Gastroesophageal sphincter (tissue), 4 donors: Measurements from ENCODE around the gene PDGFA. TPM values are rescaled to one million over a fixed set of nuclear protein-coding genes. Genes with fewer than 3 reads are reported as not detected.
A peak's percentile ranks its signal among the peaks of the same experiment; 100 is the strongest.

Source experiments
- ATAC-seq: fragments of 150-250 bp; one replicate; pipeline ENCODE4 v1.9.1; 2016; ENCODE audit warnings: mild to moderate bottlenecking, moderate library complexity
- H3K27ac ChIP-seq, 4 donors: fragments of 200-600 bp; sonication (generic) in 3 of 4; 1 replicate in 3 of 4; 2 replicates in 1 of 4; pipeline ENCODE4 v1.5.1; 2016 to 2019
- H3K27me3 ChIP-seq: fragments of 200-600 bp; sonication (generic); one replicate; pipeline ENCODE4 v1.5.1; 2019
- H3K36me3 ChIP-seq, 2 donors: fragments of 200-600 bp; sonication (generic); one replicate each; pipeline ENCODE4 v1.5.1; 2019; ENCODE audit warnings: control low read depth in 1 of 2
- H3K4me1 ChIP-seq, 3 donors: fragments of 200-600 bp; sonication (generic); 1 replicate in 2 of 3; 2 replicates in 1 of 3; pipeline ENCODE4 v1.5.1; 2016 to 2019; ENCODE audit warnings: control low read depth in 2 of 3
- H3K4me3 ChIP-seq, 2 donors: fragments of 200-600 bp; sonication (generic); one replicate each; pipeline ENCODE4 v1.5.1; 2019; ENCODE audit warnings: mild to moderate bottlenecking in 1 of 2, moderate library complexity in 1 of 2
- H3K9me3 ChIP-seq, 3 donors: fragments of 200-600 bp; sonication (generic); one replicate each; pipeline ENCODE4 v1.5.1; 2017 to 2019; ENCODE audit warnings: control low read depth in 2 of 3
- CTCF ChIP-seq, 4 experiments: fragments of 200-600 bp in 2 of 4; fragments of 450-650 bp in 2 of 4; sonication (generic) in 1 of 4; IDR thresholded peaks; one replicate each; pipeline ENCODE4 v1.5.1; 2017 to 2019; ENCODE audit warnings: antibody characterized with exemption in 4 of 4, mild to moderate bottlenecking in 2 of 4, moderate library complexity in 2 of 4
- EP300 ChIP-seq: sonication (generic); formaldehyde crosslinking; IDR thresholded peaks from one replicate; pipeline ENCODE4 v1.6.1; 2017; ENCODE audit warnings: antibody characterized with exemption, mild to moderate bottlenecking
- POLR2A ChIP-seq, 2 donors: fragments of 450-650 bp; IDR thresholded peaks; one replicate each; pipeline ENCODE4 v1.6.1; 2017; ENCODE audit warnings: antibody characterized with exemption in 2 of 2, mild to moderate bottlenecking in 2 of 2, moderate library complexity in 1 of 2
- POLR2AphosphoS5 ChIP-seq: sonication (generic); formaldehyde crosslinking; IDR thresholded peaks from one replicate; pipeline ENCODE4 v1.6.1; 2017; ENCODE audit warnings: antibody characterized with exemption
- WGBS, 2 donors: methylation state at CpG; one replicate each; pipeline ENCODE4 v1.1.5; 2018; ENCODE audit warnings: low coverage in 1 of 2; 5-methylcytosine and 5-hydroxymethylcytosine counted together
- total RNA-seq, 4 donors: library from RNA; depleted of rRNA; stranded (reverse); fragments of >200 nt; gene quantifications; one replicate each; pipeline ENCODE4 v1.1.0, GENCODE V29; 2016

PDGFA gene
- total RNA-seq, 4 donors from 2014 or later: 66.0 to 162 (median 120) TPM

GRCh38 chr7:460374-461116, 59.1 kb downstream of the PDGFA start:
- TF ChIP-seq CTCF (IDR thresholded peaks at IDR 0.05) (no peak), EP300 (no peak), POLR2A (IDR thresholded peaks at IDR 0.05) (no peak), POLR2AphosphoS5 (no peak)
- H3K4me3 ChIP-seq: peak overlapping the region in 1 of 2 donors; percentile 10

DNA sequence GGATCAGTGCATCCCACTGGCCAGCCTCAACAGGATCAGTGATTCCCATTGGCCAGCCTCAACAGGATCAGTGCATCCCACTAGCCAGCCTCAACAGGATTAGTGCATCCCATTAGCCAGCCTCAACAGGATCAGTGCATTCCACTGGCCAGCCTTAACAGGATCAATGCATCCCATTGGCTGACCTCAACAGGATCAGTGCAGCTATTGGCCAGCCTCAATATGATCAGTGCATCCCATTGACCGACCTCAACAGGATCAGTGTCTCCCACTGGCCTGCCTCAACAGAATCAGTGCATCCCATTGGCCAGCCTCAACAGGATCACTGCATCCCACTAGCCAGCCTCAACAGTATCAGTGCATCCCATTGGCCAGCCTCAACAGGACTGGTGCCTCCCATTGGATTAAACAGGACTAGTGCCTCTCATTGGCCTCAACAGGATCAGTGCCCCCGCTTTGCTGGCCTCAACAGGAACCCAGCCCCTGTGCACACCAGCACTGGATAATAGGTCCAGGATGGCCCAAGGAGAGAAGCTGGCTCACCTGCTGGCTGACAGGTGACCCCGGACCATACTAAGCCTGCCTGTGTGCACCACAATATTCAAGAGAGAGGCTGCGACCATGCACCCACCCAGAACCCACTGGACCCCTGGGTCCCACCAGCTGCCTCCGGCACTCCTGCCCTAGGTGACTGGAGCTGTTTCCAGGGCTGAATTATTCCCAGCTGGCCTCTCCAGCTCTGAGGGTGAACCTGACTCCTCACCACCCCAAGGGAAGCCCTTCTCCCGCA, 59.9 kb downstream of the PDGFA start:
- H3K27me3 ChIP-seq: peaks cover 9% of the 10 kb centered on the region
- no peaks in the 10 kb centered on the region for H3K36me3 ChIP-seq
- H3K4me1 ChIP-seq: peaks cover 0 to 38% (median 16%) of the 10 kb centered on the region in 3 donors
- TF ChIP-seq POLR2AphosphoS5: no peak
- TF ChIP-seq CTCF (IDR thresholded peaks at IDR 0.05): no peak
- no peak for TF ChIP-seq POLR2A (IDR thresholded peaks at IDR 0.05)
- TF ChIP-seq EP300: no peak
- H3K9me3 ChIP-seq: no peaks in the 10 kb centered on the region
- no peak overlapping the region for H3K4me3 ChIP-seq
- ATAC-seq: no peak
- WGBS, 2 donors: 88 to 100% methylated on average over 1 of the region's 6 CpGs
- peak overlapping the region in 2 of 4 donors; percentile 26 to 44 for H3K27ac ChIP-seq

More at GRCh38 chr7:460374-461116, 59.1 kb downstream of the PDGFA start:
- Histone ChIP-seq H3K4me1 (peaks cover 0 to 38% (median 14%) of the 10 kb centered on the region in 3 donors), H3K27ac (peak overlapping the region in 3 of 4 donors; percentile 7 to 44 (median 26)), H3K9me3 (no peaks in the 10 kb centered on the region), H3K27me3 (peaks cover 2% of the 10 kb centered on the region), H3K36me3 (no peaks in the 10 kb centered on the region)
- ATAC-seq: peak; percentile 40
- WGBS, 2 donors: 17 to 60% methylated on average over 3 to 7 of the region's 26 CpGs

DNA sequence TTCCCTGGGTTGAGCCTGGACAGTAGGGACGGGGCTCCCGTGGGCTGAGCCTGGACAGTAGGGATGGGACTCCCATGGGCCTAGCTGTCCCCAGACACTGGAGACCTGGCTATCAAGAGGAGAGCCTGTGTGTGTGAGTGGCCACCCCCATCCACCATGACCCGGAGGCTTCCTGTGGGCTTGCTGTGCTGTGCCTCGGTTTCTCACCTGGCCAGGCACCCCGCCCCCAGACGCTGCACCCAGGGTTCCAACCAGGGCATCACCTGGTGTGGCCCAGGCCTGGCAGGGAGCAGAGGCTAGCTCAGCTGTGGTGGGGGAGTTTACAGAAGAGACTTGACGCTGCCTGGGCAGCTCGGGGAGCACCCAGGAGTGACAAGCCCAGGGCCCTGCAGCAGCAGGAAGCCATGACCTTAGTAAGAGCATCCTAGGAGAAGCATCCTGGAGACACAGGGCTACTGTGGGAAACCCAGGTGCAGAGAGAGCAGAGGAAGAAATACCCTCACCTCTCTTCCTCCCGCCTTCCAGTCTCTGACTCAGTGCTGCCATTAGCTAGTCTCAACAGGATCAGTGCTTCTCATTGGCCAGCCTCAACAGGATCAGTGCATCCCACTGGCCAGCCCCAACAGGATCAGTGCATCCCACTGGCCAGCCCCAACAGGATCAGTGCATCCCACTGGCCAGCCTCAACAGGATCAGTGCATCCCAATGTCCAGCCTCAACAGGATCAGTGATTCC, 61.0 kb downstream of the PDGFA start:
- H3K4me3 ChIP-seq: no peak overlapping the region
- no peak for ATAC-seq
- H3K4me1 ChIP-seq: peaks cover 0 to 33% (median 12%) of the 10 kb centered on the region in 3 donors
- H3K9me3 ChIP-seq: no peaks in the 10 kb centered on the region
- no CpG with 5 or more reads among the region's 9 CpGs for WGBS, 2 donors
- H3K27ac ChIP-seq: no peak overlapping the region
- no peaks in the 10 kb centered on the region for H3K36me3 ChIP-seq
- H3K27me3 ChIP-seq: peaks cover 19% of the 10 kb centered on the region
- TF ChIP-seq EP300 (no peak), POLR2AphosphoS5 (no peak), CTCF (IDR thresholded peaks at IDR 0.05) (no peak), POLR2A (IDR thresholded peaks at IDR 0.05) (no peak)

DNA sequence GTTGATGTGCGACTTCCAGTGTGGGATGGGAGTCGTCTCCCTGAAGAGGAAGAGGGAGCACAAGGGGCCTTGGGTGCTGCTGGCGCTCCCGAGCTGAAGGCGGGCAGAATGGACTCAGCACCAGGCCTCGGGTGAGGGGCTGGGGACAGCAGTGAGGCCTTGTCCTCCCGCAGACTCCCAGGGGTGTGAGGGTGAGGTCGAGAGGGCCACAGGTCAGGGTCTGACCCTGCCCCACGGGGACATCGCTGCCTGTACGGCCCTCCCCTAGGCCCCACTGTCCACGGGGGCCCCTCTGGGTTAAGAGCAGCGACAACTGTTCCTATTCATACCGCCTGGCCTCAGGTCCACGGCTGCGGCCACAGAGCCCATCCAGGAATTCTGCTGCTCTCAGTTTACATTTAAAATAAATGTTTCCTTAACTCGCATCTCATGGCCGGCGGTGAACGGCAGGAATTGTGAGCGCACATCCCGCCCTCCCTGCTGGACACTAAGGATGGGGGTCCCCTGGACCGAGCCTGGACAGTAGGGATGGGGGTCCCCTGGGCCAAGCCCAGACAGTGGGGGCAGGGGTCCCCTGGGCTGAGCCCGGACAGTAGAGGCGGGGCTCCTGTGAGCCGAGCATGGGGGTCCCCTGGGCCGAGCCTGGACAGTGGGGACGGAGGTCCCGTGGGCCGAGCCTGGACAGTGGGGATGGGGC, 61.7 kb downstream of the PDGFA start:
- peaks cover 0 to 36% (median 12%) of the 10 kb centered on the region in 3 donors for H3K4me1 ChIP-seq
- H3K4me3 ChIP-seq: no peak overlapping the region
- ATAC-seq: no peak
- no peaks in the 10 kb centered on the region for H3K36me3 ChIP-seq
- peaks cover 25% of the 10 kb centered on the region for H3K27me3 ChIP-seq
- no peak for TF ChIP-seq POLR2A (IDR thresholded peaks at IDR 0.05)
- TF ChIP-seq EP300: no peak
- H3K9me3 ChIP-seq: no peaks in the 10 kb centered on the region
- no peak overlapping the region for H3K27ac ChIP-seq
- no CpG with 5 or more reads among the region's 30 CpGs for WGBS, 2 donors
